ENCODE results near the gene NRF1.

The NRF1 gene

GRCh38 chr7:129677796-129678195 lies 66.3 kb downstream of the NRF1 start:
- no peak overlapping the region for H3K27ac ChIP-seq
- TF ChIP-seq CTCF (conservative IDR thresholded peaks at IDR 0.05) = no peak

- no peak overlapping the region for H3K27ac ChIP-seq
- TF ChIP-seq CTCF (conservative IDR thresholded peaks at IDR 0.05) = no peak
Measured at GRCh38 chr7:129678606-129679005, 67.1 kb downstream of the NRF1 start.

GRCh38 chr7:129680400-129680799 lies 68.9 kb downstream of the NRF1 start:
- TF ChIP-seq CTCF (conservative IDR thresholded peaks at IDR 0.05) = no peak
- H3K27ac ChIP-seq = no peak overlapping the region

GRCh38 chr7:129684777-129685176 lies 73.3 kb downstream of the NRF1 start:
- H3K27ac ChIP-seq = no peak overlapping the region
- TF ChIP-seq CTCF (conservative IDR thresholded peaks at IDR 0.05) = no peak

GRCh38 chr7:129686063-129686462 lies 74.5 kb downstream of the NRF1 start:
- no peak overlapping the region for H3K27ac ChIP-seq
- TF ChIP-seq CTCF (conservative IDR thresholded peaks at IDR 0.05) = no peak

GRCh38 chr7:129688503-129689222 lies 77.1 kb downstream of the NRF1 start:
- no peak overlapping the region for H3K27ac ChIP-seq
- TF ChIP-seq CTCF (conservative IDR thresholded peaks at IDR 0.05) = no peak

GRCh38 chr7:129689995-129690581 lies 78.6 kb downstream of the NRF1 start:
- no peak overlapping the region for H3K27ac ChIP-seq
- TF ChIP-seq CTCF (conservative IDR thresholded peaks at IDR 0.05) = no peak

Data from VCaP (cell line).